Fibroblast of pulmonary artery (primary cell): ENCODE measurements around the gene ZNF175.

Experiments used
- DNase-seq: peaks from one replicate; pipeline ENCODE4 v3.0.0-alpha.2; 2010; ENCODE audit warnings: low read depth
- H3K4me3 ChIP-seq: replicated peaks from 2 replicates; pipeline ENCODE4 v1.5.1; 2011; ENCODE audit warnings: low read depth, mild to moderate bottlenecking, control low read depth, low read length, moderate library complexity
- CTCF ChIP-seq: IDR thresholded peaks from 2 replicates; pipeline ENCODE4 v1.5.1; 2011; ENCODE audit warnings: mild to moderate bottlenecking, control low read depth, low read length, inconsistent platforms; ENCODE audit errors: missing control alignments

Gene ZNF175

GRCh38 chr19:51550848-51551672, 20.0 kb upstream of the ZNF175 start:
- H3K4me3 ChIP-seq = no peak overlapping the region
- DNase-seq = no peak
- no peak for TF ChIP-seq CTCF

GRCh38 chr19:51551673-51552432, 19.2 kb upstream of the ZNF175 start:
- TF ChIP-seq CTCF = no peak
- no peak overlapping the region for H3K4me3 ChIP-seq
- no peak for DNase-seq

- TF ChIP-seq CTCF = no peak
- H3K4me3 ChIP-seq = no peak overlapping the region
- no peak for DNase-seq
Measured at GRCh38 chr19:51552608-51552995, 18.5 kb upstream of the ZNF175 start.

GRCh38 chr19:51552996-51553725, 17.9 kb upstream of the ZNF175 start:
- no peak for TF ChIP-seq CTCF
- no peak overlapping the region for H3K4me3 ChIP-seq
- DNase-seq = peak; percentile 78

GRCh38 chr19:51559240-51559639, 11.8 kb upstream of the ZNF175 start:
- TF ChIP-seq CTCF = no peak
- no peak overlapping the region for H3K4me3 ChIP-seq
- no peak for DNase-seq

- no peak overlapping the region for H3K4me3 ChIP-seq
- no peak for DNase-seq
- TF ChIP-seq CTCF = no peak
Measured at GRCh38 chr19:51560339-51560738, 10.7 kb upstream of the ZNF175 start.
